GM21717 (cell line): ENCODE data around the gene UROC1.
"Not testable (repeated sequence)": the region's sequence is repeated elsewhere in the genome, so short reads cannot be mapped to it uniquely, and the experiment has no call there.

ENCODE experiments used
- ATAC-seq: cut with Tn5 transposase; IDR thresholded peaks from one replicate; pipeline ENCODE4 v1.9.1; 2021; ENCODE audit warnings: mild to moderate bottlenecking, moderate library complexity; ENCODE audit not compliant: unreplicated experiment

Gene UROC1

DNA sequence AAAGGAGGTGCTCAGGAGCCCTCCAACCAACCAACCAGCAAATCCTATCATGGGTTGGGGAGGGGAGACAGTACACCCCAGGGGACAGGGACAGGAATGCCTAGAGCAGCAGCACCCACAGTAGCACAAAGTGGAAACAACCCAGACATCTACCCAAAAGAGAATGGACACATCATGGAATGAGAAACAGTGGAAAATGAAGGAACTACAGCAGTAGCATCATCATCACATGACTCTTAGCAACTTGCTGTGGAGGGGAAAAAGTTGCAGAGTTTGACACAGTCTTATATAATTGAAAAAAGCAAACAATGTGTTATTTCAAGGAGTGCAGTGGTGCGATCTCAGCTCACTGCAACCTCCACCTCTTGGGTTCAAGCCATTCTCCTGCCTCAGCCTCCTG is 30.1 kb upstream of the UROC1 start:
- no peak for ATAC-seq

DNA sequence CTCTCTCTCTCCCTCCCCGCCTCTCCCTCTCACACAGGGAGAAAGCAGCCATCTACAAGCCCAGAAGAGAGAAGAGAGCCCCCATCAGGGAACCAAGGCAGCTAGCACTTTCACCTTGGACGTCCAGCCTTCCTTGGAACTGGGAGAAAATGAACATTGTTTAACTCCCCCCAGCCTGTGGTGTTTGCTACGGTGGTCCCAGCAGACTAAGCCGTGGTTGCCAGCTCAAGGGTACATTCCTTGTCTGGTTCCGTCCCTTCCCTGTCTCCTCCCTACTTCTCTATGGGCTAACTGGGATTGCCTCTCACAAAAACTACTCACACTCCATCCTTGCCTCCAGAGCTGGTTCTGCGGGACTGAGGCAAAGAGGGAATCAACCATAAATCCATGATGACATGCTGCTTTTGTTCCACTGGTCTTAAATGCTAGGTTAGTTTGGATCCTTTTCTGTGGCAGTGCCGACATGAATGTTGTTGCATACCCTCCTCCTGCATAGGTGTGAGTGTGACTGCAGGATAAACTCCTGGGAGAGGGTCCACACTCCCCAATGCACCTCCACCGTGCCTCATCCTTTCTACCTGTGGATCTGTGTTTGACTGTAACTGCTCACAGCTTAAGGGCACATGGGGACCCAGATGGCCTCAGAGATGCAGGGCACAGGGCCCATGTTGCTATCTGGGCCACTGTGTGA is 29.1 kb upstream of the UROC1 start:
- ATAC-seq: no peak

DNA sequence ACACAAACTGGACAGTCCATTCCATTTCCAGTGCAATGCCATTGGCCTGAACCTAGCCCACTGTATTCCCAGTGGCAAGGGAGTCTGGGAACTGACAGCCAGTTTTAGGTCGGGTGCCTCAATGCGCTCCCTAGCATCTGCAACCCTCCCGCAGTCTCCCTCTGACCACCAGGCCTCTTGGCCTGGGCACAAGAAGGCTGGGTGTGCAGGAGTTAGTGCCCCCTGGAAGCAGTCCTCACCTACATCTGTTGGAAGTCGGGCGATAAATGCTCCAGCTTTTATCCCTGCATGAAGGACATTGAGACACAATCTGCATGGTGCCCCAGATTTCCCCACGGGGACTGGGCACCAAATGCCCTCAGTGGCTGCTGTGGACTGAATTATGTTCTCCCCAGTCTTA is 28.4 kb upstream of the UROC1 start:
- no peak for ATAC-seq

DNA sequence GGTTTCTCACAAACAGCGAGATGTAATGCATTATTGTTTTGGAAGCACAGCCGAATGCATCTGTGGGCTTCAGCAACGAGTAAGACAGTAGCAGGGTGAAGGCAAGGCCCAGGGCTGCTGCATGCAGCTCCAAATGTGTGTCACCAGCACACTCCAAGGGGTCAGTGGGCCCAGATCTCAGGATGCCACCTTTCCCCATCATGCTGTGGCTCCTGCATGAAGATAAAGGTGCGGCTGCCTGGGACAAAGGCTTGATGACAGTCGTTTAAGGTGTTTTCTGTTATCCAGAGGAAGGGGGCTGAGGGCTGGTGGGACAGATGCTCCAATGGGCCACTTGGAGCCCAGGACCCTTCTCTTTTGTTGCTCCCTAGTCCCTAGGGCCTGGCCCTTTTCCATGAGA is 28.0 kb upstream of the UROC1 start:
- ATAC-seq: no peak

DNA sequence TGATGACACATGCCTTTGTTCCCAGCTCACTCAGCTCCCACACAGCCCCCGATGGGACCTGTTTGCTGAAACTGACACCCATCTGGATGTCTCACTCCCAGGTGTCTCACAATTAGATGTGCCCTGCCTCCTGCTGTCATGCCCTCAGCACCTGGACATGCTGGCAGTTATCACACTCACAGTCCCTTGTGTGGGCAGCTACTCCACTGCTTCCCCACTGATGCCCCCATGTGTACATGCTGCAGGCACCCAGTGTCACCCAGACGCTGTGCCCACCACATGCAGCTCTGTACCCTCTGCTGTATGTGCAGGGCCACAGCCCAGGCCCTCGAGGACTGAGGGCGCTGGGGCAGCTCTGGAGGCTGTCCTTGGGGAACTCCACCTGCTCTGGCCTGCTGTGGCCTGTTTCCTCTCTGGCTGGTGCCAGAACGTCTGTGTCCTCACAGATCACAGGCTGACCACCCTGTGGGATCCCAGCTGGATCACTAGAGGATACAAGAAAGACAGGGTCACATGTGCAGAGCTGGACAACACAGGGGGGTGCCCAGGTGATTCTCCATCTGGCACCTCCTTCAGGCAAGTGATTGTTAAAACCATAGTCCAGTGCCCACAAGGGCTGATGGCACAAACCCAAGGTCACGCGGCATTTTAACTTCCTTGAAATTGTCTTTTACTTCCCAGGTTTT is 27.2 kb upstream of the UROC1 start:
- ATAC-seq: no peak

DNA sequence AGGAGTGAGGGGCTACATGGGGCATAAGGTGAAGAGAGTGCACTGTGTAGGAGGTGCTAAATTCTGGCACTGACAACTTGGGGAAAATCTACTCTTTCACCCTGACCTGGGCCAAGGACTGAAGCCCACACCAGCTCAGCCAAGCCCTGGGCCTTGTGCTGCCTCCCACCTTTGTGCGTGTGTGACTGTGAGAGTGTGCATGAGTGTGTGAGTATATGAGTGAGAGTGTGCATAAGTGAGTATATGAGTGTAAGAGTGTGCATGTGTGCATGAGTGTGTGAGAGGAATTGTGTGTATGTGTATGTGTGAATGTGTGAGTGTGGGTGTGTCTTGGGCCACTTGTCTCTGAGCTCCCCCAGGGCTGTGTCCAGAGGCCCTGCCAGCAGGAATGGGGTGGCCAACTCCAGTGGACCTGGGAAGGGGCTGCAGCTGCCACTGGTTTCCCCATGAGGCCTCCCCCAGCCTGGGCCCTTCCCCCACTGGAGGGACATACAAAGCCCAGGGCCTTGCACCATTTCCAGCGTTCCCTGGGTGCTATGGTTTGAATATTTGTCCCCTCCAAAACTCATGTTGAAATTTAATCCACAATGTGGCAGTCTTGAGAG is 26.0 kb upstream of the UROC1 start:
- no peak for ATAC-seq

DNA sequence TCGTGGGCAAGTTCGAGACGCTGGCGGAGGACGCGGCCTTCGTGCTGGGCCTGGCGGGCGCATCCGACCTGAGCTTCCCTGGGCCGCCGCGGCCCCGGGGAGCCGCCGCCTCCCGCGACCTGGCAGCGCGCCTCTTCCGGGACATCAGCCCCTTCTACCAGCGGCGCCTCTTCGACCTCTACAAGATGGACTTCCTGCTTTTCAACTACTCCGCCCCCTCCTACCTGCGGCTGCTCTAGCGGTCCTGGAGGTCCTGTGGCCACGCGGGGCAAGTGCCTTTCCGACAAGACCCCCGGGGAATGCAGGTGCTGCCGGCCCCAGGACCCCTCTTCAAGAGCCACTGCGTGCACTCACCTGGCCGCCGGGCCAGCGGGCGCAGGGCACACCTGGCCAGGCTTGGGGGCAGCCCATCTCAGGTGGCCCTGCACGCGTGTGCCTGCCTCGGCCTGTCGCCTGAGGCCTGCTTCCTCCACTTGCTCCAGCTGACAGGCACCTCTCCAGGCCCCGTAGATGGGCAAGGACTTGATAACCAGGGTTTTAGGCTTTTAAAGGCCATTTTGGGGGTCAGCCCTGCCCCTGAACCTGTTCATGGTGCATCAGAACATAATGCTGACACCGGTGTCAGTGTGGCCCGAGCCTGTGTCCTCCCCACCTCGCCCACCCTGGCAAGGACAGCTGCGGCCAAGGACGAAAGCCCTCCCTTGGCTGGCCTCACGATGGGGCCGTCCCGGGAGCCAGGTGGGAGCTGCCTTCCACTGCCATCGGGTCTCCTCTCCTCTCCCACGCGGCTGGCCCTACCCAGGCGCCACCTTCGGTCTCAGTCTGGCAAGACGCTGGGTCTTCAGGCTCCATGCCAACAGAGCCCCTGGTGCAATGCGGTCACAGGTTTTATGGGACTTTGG is 25.0 kb upstream of the UROC1 start:
- ATAC-seq: no peak

DNA sequence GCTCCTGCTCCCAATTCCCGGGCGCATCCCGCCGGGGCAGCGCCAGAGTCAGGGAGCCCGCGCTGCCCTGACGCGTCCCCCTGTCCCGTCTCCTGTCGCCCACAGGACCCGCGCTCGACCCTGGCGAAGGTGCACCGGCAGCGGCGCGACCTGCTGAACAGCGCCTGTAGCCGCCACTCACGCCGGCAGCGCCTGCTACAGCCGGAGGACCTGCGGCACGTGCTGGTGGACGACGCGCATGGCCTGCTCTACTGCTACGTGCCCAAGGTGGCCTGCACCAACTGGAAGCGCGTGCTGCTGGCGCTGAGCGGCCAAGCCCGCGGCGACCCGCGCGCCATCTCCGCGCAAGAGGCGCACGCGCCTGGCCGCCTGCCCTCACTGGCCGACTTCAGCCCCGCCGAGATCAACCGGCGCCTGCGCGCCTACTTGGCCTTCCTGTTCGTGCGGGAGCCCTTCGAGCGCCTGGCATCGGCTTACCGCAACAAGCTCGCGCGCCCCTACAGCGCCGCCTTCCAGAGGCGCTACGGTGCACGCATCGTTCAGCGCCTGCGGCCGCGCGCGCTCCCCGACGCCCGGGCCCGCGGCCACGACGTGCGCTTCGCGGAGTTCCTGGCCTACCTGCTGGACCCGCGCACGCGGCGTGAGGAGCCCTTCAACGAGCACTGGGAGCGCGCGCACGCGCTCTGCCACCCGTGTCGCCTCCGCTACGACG is 24.2 kb upstream of the UROC1 start:
- ATAC-seq: no peak

DNA sequence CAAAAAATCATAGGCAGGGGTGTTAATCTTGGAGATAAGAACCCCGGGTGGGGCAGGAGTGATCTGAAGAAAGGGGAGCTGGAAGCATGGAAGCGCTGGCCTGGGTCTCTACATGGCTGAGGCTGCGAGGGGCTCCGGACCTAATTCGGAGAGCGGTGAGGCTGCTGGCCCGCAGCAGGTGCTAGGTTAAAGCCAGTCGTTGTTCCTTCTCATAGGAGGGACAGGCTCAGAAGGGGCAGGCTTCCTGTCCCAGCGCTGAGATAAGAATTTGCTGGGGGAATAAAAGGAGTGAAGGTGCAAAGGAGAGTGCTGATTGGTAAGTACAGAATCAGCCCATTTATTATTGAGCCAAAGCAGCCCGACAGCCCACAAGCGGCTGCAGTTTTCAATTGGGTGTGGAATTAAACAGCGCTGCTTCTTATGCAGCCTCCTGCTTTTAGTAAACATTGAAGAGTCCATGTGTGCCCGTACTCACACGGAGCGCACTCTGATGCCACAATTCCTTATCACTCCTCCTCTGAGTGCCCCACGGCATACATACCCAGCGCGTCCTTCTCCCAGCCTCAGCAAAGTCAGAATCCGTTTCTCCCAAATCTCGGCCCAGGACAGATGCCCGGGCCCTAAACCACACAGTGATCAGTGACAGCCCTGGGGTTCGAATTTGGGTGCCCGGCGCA is 23.5 kb upstream of the UROC1 start:
- no peak for ATAC-seq

DNA sequence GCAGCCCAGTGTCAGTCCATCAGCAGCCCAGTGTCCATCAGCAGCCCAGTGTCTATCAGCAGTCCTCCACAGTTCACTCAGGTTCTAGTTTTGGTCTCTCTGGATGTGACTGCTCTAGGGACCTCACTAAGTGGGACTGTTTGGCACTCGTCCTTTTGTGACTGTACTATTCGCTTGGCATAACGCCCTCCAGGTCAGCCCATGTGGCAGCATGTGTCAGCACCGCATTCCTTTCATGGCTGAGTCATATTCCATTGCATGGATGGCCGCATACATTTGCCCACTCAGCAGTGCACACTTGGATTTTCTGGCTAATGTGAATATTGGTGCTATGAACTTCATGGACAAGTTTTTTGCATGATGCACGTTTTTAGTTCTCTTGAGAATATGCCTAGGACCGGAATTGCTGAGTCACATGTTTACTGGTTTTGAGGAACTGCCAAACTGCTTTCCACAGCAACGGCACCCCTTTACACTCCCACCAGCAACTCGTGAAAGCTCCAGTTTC is 22.8 kb upstream of the UROC1 start:
- ATAC-seq: no peak

DNA sequence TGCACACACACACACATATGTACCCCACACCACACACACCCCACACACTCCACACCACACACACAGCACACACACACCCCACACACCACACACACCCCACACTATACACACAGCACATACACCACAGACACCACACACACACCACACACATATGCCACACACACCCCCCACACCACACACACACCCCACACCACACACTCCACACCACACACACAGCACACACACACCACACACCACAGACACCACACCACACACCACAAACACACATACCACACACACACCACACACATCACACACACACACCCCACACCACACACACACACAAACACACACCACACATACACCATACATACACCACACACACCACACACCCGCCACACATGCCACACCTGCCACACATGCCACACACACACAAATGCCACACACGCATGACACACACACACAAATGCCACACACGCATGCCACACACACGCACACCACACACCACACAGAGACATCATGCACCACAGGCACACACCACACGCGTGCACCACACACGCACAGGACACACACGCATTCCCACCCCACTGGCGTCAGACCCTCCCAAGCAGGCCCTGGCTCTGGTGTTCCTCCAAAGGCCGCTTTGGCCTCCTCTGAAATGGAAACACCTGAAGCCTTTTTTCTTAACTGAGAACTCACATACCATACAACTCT is 22.1 kb upstream of the UROC1 start:
- no peak for ATAC-seq

DNA sequence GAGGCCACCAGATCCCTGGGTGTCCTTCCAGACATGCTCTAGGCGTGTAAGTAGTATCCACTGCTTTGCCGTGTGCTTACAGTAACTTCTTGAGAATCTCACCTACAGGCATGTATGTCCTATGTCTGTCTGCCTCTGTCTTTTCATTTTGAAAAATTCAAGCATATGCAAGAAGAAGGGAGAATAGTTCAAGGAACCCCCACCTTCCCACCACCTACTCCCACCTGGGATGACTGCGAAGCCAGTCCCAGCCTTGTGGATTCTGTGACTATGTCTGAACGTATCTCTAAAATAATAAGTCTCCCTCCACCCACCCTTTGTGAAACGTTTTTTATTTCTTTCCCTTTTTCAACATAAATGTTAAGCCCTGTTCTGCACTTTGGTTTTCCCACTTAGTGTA is 21.4 kb upstream of the UROC1 start:
- no peak for ATAC-seq

DNA sequence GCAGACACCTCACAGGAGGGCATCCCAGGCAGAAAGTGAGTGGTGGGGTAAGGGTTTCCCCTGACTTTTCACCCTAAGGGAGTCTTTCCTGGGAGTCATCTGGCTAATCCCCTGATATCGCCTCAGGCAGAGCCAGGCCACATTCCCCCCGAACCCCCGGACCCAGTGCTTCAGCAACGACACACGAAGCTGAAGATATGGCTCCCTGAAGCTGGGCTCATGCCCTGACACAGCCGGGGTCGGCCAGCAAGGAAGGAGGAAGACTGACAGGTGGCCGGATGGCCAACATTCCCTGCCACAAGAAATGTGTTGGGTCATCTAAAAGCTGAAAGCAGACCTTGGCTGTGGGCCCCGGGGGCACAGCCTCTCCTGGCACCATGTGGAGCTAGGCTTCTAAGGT is 20.7 kb upstream of the UROC1 start:
- ATAC-seq: no peak

DNA sequence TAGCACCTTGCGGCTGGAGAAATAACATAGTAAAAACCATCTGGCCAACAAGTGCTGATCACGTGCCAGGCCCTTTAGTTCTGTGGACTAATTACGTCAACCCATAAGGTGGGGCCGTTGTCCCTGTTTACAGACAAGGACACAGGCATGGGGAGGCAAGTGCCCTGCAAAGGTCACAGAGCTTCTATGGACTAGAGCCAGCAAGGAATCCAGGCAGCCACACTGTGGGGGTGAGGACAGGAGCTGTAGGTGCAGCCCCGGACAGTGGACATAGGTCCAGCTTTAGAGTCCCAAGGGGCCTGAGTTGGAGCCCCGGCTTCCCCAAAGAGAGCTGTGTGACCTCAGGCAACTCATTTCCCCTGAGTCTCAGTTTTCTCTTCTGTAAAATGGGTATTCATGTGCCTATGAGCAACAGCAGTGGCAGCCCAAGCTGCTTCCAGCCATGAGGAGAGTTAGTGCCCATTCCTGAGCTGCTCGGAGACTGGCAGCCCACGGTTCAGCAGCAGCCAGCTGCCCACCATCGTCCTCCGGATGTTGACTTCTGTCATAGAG is 20.2 kb upstream of the UROC1 start:
- ATAC-seq: no peak

DNA sequence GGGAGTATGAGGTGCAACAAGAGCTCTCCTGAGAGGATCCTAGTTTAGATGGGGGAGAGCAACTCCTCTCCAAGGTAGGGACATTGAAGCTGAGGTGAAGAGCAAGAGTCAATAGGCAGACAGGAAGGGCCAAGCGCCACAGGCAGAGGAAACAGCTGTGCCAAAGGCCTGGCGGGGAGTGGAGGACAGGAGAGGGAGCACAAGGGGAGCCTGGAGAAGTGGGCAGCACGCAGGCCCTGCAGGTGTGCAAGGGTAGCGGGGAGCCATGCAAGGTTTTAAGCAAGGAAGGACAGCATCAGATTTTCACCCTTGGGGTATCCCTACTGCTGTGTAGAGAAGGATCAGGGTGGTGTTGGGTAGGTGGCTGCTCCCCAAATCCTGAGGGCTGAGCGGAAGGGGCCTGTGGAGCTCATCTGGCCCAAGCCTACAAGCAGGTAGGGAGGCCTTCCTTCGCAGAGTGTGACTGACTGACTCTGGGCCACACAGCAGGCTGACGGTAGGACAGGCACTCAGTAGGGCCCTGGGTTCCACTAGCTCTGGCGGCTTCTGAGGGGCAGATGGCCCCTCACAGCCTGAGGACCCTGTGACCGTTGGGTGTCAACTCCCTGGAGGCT is 19.6 kb upstream of the UROC1 start:
- no peak for ATAC-seq

DNA sequence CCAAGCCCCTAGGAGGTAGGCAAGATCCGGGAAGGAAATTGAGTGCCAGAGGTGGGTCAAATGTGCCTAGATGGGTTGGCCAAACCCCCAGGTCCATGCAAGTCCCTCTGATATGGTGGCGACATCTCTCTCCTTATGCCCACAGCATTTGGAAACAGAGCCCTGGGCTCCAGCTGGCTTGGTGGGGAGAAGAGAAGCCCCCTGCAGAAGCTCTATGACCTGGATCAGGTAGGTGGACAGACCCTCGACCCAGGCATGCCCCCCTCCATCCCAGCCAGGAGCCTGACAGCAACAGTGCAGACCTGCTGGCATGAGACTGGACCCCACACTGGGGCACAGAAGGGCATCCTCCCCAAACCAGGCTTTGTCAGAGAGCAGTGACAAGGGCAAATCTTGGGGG is 18.6 kb upstream of the UROC1 start:
- ATAC-seq: no peak

DNA sequence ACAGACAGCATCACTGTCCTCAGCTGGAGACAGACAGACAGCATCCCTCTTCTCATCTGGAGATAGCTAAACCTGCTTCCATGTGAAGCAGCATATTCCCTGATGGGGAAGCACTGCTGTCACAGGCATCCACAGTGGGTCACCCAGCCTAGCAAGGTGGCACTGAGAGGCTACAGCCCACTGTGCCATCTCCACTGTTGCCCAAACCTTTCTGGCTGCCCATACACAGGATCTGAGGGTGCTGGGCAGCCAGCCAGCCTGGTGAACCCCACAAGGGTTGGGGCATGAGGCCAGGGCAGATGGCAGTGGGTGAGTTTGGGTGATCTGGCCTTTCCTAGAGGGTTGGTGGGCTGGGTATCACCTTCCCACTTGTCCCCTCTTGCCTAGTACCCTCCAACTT is 18.1 kb upstream of the UROC1 start:
- no peak for ATAC-seq

DNA sequence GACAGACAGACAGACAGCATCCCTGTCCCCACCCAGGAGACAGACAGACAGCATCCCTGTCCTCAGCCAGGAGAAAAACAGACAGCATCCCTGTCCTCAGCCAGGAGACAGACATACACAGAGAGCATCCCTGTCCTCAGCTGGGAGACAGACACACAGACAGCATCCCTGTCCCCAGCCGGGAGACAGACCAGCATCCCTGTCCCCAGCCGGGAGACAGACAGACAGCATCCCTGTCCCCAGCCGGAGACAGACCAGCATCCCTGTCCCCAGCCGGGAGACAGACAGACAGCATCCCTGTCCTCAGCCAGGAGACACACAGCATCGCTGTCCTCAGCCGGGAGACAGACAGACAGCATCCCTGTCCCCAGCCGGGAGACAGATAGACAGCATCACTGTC is 17.1 kb upstream of the UROC1 start:
- ATAC-seq: not testable (repeated sequence)

DNA sequence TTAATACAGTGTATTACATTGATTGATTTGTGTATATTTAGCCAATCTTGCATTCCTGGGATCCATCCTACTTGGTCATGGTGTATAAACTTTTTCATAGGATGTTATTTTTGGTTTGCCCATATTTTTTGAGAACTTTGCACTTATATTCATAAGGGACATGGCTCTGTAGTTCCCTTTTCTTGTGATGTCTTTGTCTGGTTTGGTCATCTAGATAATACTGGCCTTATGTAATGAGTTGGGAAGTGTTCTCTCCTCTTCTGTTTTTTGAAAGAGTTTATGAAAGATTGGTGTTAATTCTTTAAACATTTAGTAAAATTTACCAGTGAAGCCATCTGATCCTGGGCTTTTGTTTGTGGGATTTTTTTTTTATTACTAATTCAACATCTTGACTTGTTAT is 15.9 kb upstream of the UROC1 start:
- ATAC-seq: no peak
